Measurements from ENCODE around the gene MICAL2.
A peak's percentile ranks its signal among the peaks of the same experiment; 100 is the strongest.

The MICAL2 gene

GRCh38 chr11:12171921-12172320 lies 61.5 kb downstream of the MICAL2 start:
- no peak for DNase-seq (ENCODE audit: low spot score)

GRCh38 chr11:12172493-12173013 lies 62.2 kb downstream of the MICAL2 start:
- no peak for DNase-seq (ENCODE audit: low spot score)

- DNase-seq (ENCODE audit: low spot score), result no peak
Observed at GRCh38 chr11:12173111-12173510, 62.7 kb downstream of the MICAL2 start.

GRCh38 chr11:12174128-12174476 lies 63.7 kb downstream of the MICAL2 start:
- DNase-seq (ENCODE audit: low spot score), result no peak

GRCh38 chr11:12174477-12175143 lies 64.2 kb downstream of the MICAL2 start:
- peak; percentile 41 for DNase-seq (ENCODE audit: low spot score)

- no peak for DNase-seq (ENCODE audit: low spot score)
Observed at GRCh38 chr11:12175694-12176241, 65.4 kb downstream of the MICAL2 start.

- no peak for DNase-seq (ENCODE audit: low spot score)
Observed at GRCh38 chr11:12176410-12176809, 66.0 kb downstream of the MICAL2 start.

- no peak for DNase-seq (ENCODE audit: low spot score)
Observed at GRCh38 chr11:12177739-12178338, 67.4 kb downstream of the MICAL2 start.

- no peak for DNase-seq (ENCODE audit: low spot score)
Observed at GRCh38 chr11:12179019-12179418, 68.6 kb downstream of the MICAL2 start.

GRCh38 chr11:12179531-12179930 lies 69.1 kb downstream of the MICAL2 start:
- no peak for DNase-seq (ENCODE audit: low spot score)

GRCh38 chr11:12180257-12181205 lies 70.1 kb downstream of the MICAL2 start:
- no peak for DNase-seq (ENCODE audit: low spot score)

- no peak for DNase-seq (ENCODE audit: low spot score)
Observed at GRCh38 chr11:12182302-12182675, 71.9 kb downstream of the MICAL2 start.

GRCh38 chr11:12182676-12183541 lies 72.5 kb downstream of the MICAL2 start:
- DNase-seq (ENCODE audit: low spot score), result no peak

- DNase-seq (ENCODE audit: low spot score), result no peak
Observed at GRCh38 chr11:12183827-12184620, 73.6 kb downstream of the MICAL2 start.

- no peak for DNase-seq (ENCODE audit: low spot score)
Observed at GRCh38 chr11:12184699-12185098, 74.3 kb downstream of the MICAL2 start.

- no peak for DNase-seq (ENCODE audit: low spot score)
Observed at GRCh38 chr11:12185106-12185690, 74.8 kb downstream of the MICAL2 start.

GRCh38 chr11:12185914-12186313 lies 75.5 kb downstream of the MICAL2 start:
- no peak for DNase-seq (ENCODE audit: low spot score)

- DNase-seq (ENCODE audit: low spot score), result no peak
Observed at GRCh38 chr11:12186701-12187100, 76.3 kb downstream of the MICAL2 start.

- DNase-seq (ENCODE audit: low spot score), result no peak
Observed at GRCh38 chr11:12187399-12187798, 77.0 kb downstream of the MICAL2 start.

Data from pons (tissue), 1 donor.